Heart right ventricle (tissue), 16 donors: ENCODE results near the gene FTSJ3. TPM values are rescaled to one million over a fixed set of nuclear protein-coding genes. Genes with fewer than 3 reads are reported as not detected.

Experiments used
- ATAC-seq, 8 donors: fragments of 200-7000 bp; cut with Tn5 transposase; one replicate each; pipeline ENCODE4 v1.9.1; 2020; ENCODE audit warnings: mild to moderate bottlenecking in 8 of 8, moderate library complexity in 8 of 8, moderate number of reproducible peaks in 1 of 8
- DNase-seq, 2 donors: peaks; one replicate each; pipeline ENCODE4 v3.0.0-alpha.2; 2020
- H3K27ac ChIP-seq, 10 donors: fragments of 200-600 bp; sonication (generic) in 2 of 10; one replicate each; pipeline versions ENCODE4 v1.5.0 to v1.8.0; 2020 to 2022; ENCODE audit warnings: mild to moderate bottlenecking in 3 of 10
- H3K27me3 ChIP-seq, 7 donors: fragments of 200-600 bp; one replicate each; pipeline ENCODE4 v1.8.0; 2021 to 2022; ENCODE audit warnings: mild to moderate bottlenecking in 2 of 7
- H3K36me3 ChIP-seq, 9 donors: fragments of 200-600 bp; sonication (generic) in 1 of 9; one replicate each; pipeline versions ENCODE4 v1.5.0 to v1.8.0; 2020 to 2022; ENCODE audit warnings: mild to moderate bottlenecking in 2 of 9
- H3K4me1 ChIP-seq, 9 donors: fragments of 200-600 bp; sonication (generic) in 1 of 9; one replicate each; pipeline versions ENCODE4 v1.5.0 to v1.8.0; 2020 to 2022; ENCODE audit warnings: mild to moderate bottlenecking in 4 of 9
- H3K4me3 ChIP-seq, 10 donors: fragments of 200-600 bp; sonication (generic) in 2 of 10; one replicate each; pipeline versions ENCODE4 v1.5.0 to v1.8.0; 2020 to 2022; ENCODE audit warnings: mild to moderate bottlenecking in 7 of 10, moderate library complexity in 2 of 10
- H3K9me3 ChIP-seq, 11 donors: fragments of 200-600 bp in 10 of 11; sonication (generic) in 2 of 11; one replicate each; pipeline versions ENCODE4 v1.5.0 to v1.8.0; 2013 to 2022; ENCODE audit warnings: mild to moderate bottlenecking in 2 of 11, control low read depth in 1 of 11, moderate library complexity in 1 of 11
- CTCF ChIP-seq, 9 donors: fragments of 200-600 bp; sonication (generic) in 2 of 9; IDR thresholded peaks; one replicate each; pipeline versions ENCODE4 v1.5.0 to v1.8.0; 2021 to 2022; ENCODE audit warnings: antibody characterized with exemption in 9 of 9, mild to moderate bottlenecking in 5 of 9, moderate library complexity in 1 of 9
- WGBS, 2 donors: extraction: QIAGEN DNeasy Blood & Tissue Kit; methylation state at CpG; one replicate each; pipeline ENCODE4 v1.1.7; 2013; ENCODE audit warnings: inconsistent platforms in 1 of 2; 5-methylcytosine and 5-hydroxymethylcytosine counted together
- intact Hi-C, 10 donors: fragments of 100-400 bp; cut with DNase I; formaldehyde crosslinking; loops; one replicate each; pipeline versions ENCODE4 v1.11.1 to v1.14.2; 2022
- polyA plus RNA-seq, 2 donors: library from polyadenylated mRNA; stranded (reverse); fragments of 200-250 nt; gene quantifications; one replicate each; pipeline ENCODE4 v1.2.3, GENCODE V29; 2013
- total RNA-seq, 10 donors: library from RNA; stranded (reverse); fragmentation: NEBNext Ultra II Directional in 3 of 10; extraction: Animal tissue kit (Norgen Biotek cat#: 25700) in 3 of 10; gene quantifications; one replicate each; pipeline versions ENCODE4 v1.2.1 to v1.2.4, GENCODE V29; 2021 to 2023
- donor health status: Arrhythmogenic right ventricular cardiomyopathy.
- donor health status: ischemic (EF 13 %, LVEDD 7.1; RV severe dilation, severe dysfunction).
- donor health status: healthy with polysubstance abuse.
- donor health status: DM: no; HTN: yes; CAD: no.
- donor health status: DM: no; HTN: no; CAD: no.
- donor health status: ischemic (EF 25% LVEDD 6.9; RV normal size, moderate dysfunction).
- donor health status: ischemic (EF 25% LVEDD 5.7; RV mildly dilated, moderate dysfunction).
- donor health status: healthy.
- donor health status: DM: yes; HTN: yes; CAD: no.
- donor health status: Ischemic cardiomyopathy.
- donor health status: ischemic (EF 35%, LVEDD 5.7; RV mildly dilated, moderate dysfunction).
- donor health status: nonischemic (EF 11% LVEDD 7.7; RV severe dilation, severe dysfunction).
- donor health status: DM: yes; HTN: yes; CAD: no.
- donor health status: PGD.
- donor health status: ischemic (EF 29% LVEDD 5.4; RV normal size, mild dysfunction).
- donor health status: nonischemic (EF 23%, LVEDD 6.1; RV moderate dilation, normal function).

FTSJ3 gene
- total and polyA plus RNA-seq, 12 donors = 14.0 to 43.0 (median 28.4) TPM

- no peaks in the 10 kb centered on the region for H3K9me3 ChIP-seq
- DNase-seq (no peak), ATAC-seq (no peak)
- peaks cover 12 to 40% (median 22%) of the 10 kb centered on the region in 9 donors for H3K4me1 ChIP-seq
- TF ChIP-seq CTCF (IDR thresholded peaks at IDR 0.05) = no peak
- H3K27ac ChIP-seq = no peak overlapping the region
- peaks cover 4 to 92% (median 66%) of the 10 kb centered on the region in 9 donors for H3K36me3 ChIP-seq
- H3K4me3 ChIP-seq = no peak overlapping the region
- 81 to 86% methylated on average over 14 of the region's 14 CpGs for WGBS, 2 donors
- no peaks in the 10 kb centered on the region for H3K27me3 ChIP-seq
- intact Hi-C loops = loop anchor here in 1 of 10 donors (10.0 kb wide), 1 partner anchor 138 kb away; no protein-coding TSS in a partner anchor
These were observed 5.7 kb upstream of the FTSJ3 start for GRCh38 chr17:63833026-63833740.

- H3K4me3 ChIP-seq = no peak overlapping the region
- no peak for TF ChIP-seq CTCF (IDR thresholded peaks at IDR 0.05)
- peaks cover 4 to 88% (median 66%) of the 10 kb centered on the region in 9 donors for H3K36me3 ChIP-seq
- ATAC-seq (no peak), DNase-seq (no peak)
- H3K27me3 ChIP-seq = no peaks in the 10 kb centered on the region
- H3K4me1 ChIP-seq = peaks cover 5 to 35% (median 22%) of the 10 kb centered on the region in 9 donors
- WGBS, 2 donors = 75 to 83% methylated on average over 2 of the region's 2 CpGs
- intact Hi-C loops = loop anchor here in 1 of 10 donors (10.0 kb wide), 1 partner anchor 138 kb away; no protein-coding TSS in a partner anchor
- H3K9me3 ChIP-seq = no peaks in the 10 kb centered on the region
- H3K27ac ChIP-seq = no peak overlapping the region
These were observed 5.0 kb upstream of the FTSJ3 start for GRCh38 chr17:63832455-63832854.

GRCh38 chr17:63832014-63832413 lies 4.6 kb upstream of the FTSJ3 start:
- 86 to 89% methylated on average over 5 of the region's 5 CpGs for WGBS, 2 donors
- Histone ChIP-seq H3K27me3 (no peaks in the 10 kb centered on the region), H3K4me3 (no peak overlapping the region), H3K4me1 (peaks cover 5 to 32% (median 20%) of the 10 kb centered on the region in 9 donors), H3K36me3 (peaks cover 4 to 84% (median 66%) of the 10 kb centered on the region in 9 donors), H3K27ac (peak overlapping the region in 1 of 10 donors; percentile 5), H3K9me3 (no peaks in the 10 kb centered on the region)
- DNase-seq (no peak), ATAC-seq (no peak)
- intact Hi-C loops = loop anchor here in 1 of 10 donors (10.0 kb wide), 1 partner anchor 137 kb away; no protein-coding TSS in a partner anchor
- no peak for TF ChIP-seq CTCF (IDR thresholded peaks at IDR 0.05)

- Histone ChIP-seq H3K9me3 (no peaks in the 10 kb centered on the region), H3K4me3 (no peak overlapping the region), H3K27me3 (no peaks in the 10 kb centered on the region), H3K36me3 (peaks cover 4 to 80% (median 66%) of the 10 kb centered on the region in 9 donors), H3K4me1 (peaks cover 5 to 32% (median 20%) of the 10 kb centered on the region in 9 donors), H3K27ac (peak overlapping the region in 1 of 10 donors; percentile 10)
- intact Hi-C loops = loop anchor here in 1 of 10 donors (10.0 kb wide), 1 partner anchor 137 kb away; no protein-coding TSS in a partner anchor
- no peak for ATAC-seq
- no peak for DNase-seq
- 79% methylated on average over 8 of the region's 8 CpGs for WGBS, 2 donors
- TF ChIP-seq CTCF (IDR thresholded peaks at IDR 0.05) = no peak
These were observed 4.0 kb upstream of the FTSJ3 start for GRCh38 chr17:63831505-63831904.
